Gastrocnemius medialis (tissue), 4 donors: Measurements from ENCODE around the gene CDC42BPA.

ENCODE experiments used
- POLR2A ChIP-seq, 2 donors: fragments of 450-650 bp; IDR thresholded peaks; one replicate each; pipeline ENCODE4 v1.6.1; 2017; ENCODE audit warnings: antibody characterized with exemption in 2 of 2, mild to moderate bottlenecking in 2 of 2, moderate library complexity in 2 of 2
- TF ChIP-seq, protein P1 (sequence below), 5 experiments: fragments of 450-650 bp in 3 of 5; fragments of 200-600 bp in 2 of 5; sonication (generic) in 2 of 5; IDR thresholded peaks in 4 of 5; conservative IDR thresholded peaks in 1 of 5; 1 replicate in 4 of 5; 2 replicates in 1 of 5; pipeline ENCODE4 v1.5.1; 2016 to 2019; ENCODE audit warnings: antibody characterized with exemption in 5 of 5, mild to moderate bottlenecking in 3 of 5, moderate library complexity in 3 of 5

DNA sequence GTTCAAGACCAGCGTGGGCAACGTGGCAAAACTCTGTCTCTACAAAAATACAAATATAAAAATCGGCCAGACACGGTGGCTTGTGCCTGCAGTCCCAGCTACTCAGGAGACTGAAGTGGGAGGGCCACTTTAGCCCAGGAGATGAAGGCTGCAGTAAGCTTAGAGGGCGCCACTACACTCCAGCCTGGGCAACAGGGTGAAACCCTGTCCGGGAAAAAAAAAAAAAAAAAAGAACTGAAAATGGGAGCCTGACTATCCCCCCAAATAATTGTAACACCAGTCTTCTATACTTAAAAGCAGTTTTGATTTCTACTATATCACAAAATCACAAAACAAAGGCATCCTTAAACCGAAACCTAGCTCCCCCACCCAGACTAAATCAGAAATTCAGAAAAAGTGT lies 60.3 kb downstream of the CDC42BPA start:
- TF ChIP-seq, protein P1, sequence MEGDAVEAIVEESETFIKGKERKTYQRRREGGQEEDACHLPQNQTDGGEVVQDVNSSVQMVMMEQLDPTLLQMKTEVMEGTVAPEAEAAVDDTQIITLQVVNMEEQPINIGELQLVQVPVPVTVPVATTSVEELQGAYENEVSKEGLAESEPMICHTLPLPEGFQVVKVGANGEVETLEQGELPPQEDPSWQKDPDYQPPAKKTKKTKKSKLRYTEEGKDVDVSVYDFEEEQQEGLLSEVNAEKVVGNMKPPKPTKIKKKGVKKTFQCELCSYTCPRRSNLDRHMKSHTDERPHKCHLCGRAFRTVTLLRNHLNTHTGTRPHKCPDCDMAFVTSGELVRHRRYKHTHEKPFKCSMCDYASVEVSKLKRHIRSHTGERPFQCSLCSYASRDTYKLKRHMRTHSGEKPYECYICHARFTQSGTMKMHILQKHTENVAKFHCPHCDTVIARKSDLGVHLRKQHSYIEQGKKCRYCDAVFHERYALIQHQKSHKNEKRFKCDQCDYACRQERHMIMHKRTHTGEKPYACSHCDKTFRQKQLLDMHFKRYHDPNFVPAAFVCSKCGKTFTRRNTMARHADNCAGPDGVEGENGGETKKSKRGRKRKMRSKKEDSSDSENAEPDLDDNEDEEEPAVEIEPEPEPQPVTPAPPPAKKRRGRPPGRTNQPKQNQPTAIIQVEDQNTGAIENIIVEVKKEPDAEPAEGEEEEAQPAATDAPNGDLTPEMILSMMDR (IDR thresholded peaks at IDR 0.05 in 4 of 5, conservative IDR thresholded peaks at IDR 0.05 in 1 of 5) = no peak
- no peak for TF ChIP-seq POLR2A (IDR thresholded peaks at IDR 0.05)
